GM18867 (cell line): Measurements from ENCODE around the gene IL1RAPL2.
A peak's percentile ranks its signal among the peaks of the same experiment; 100 is the strongest.
"Not testable (repeated sequence)": the region's sequence is repeated elsewhere in the genome, so short reads cannot be mapped to it uniquely, and the experiment has no call there.

Experiments used
- ATAC-seq: cut with Tn5 transposase; IDR thresholded peaks from one replicate; pipeline ENCODE4 v1.9.1; 2021; ENCODE audit warnings: mild to moderate bottlenecking, moderate library complexity; ENCODE audit not compliant: unreplicated experiment

Gene IL1RAPL2

GRCh38 chrX:104669063-104669462 lies 103.1 kb downstream of the IL1RAPL2 start:
- no peak for ATAC-seq

GRCh38 chrX:104670051-104670450 lies 104.1 kb downstream of the IL1RAPL2 start:
- ATAC-seq = no peak

GRCh38 chrX:104677517-104677916 lies 111.5 kb downstream of the IL1RAPL2 start:
- not testable (repeated sequence) for ATAC-seq

- no peak for ATAC-seq
Observed at GRCh38 chrX:104679175-104679574, 113.2 kb downstream of the IL1RAPL2 start.

GRCh38 chrX:104681214-104681613 lies 115.2 kb downstream of the IL1RAPL2 start:
- ATAC-seq = no peak

- ATAC-seq = no peak
Observed at GRCh38 chrX:104684077-104684476, 118.1 kb downstream of the IL1RAPL2 start.

GRCh38 chrX:104695593-104695992 lies 129.6 kb downstream of the IL1RAPL2 start:
- ATAC-seq = peak; percentile 79

- ATAC-seq = no peak
Observed at GRCh38 chrX:104696667-104697066, 130.7 kb downstream of the IL1RAPL2 start.

- ATAC-seq = peak; percentile 59
Observed at GRCh38 chrX:104697294-104697693, 131.3 kb downstream of the IL1RAPL2 start.

GRCh38 chrX:104707042-104707441 lies 141.0 kb downstream of the IL1RAPL2 start:
- no peak for ATAC-seq

- ATAC-seq = no peak
Observed at GRCh38 chrX:104707572-104707971, 141.6 kb downstream of the IL1RAPL2 start.

GRCh38 chrX:104712515-104712914 lies 146.5 kb downstream of the IL1RAPL2 start:
- no peak for ATAC-seq

- no peak for ATAC-seq
Observed at GRCh38 chrX:104721854-104722253, 155.9 kb downstream of the IL1RAPL2 start.

- ATAC-seq = no peak
Observed at GRCh38 chrX:104728456-104728855, 162.5 kb downstream of the IL1RAPL2 start.

- ATAC-seq = no peak
Observed at GRCh38 chrX:104742355-104742754, 176.4 kb downstream of the IL1RAPL2 start.

- ATAC-seq = no peak
Observed at GRCh38 chrX:104745152-104745551, 179.2 kb downstream of the IL1RAPL2 start.

GRCh38 chrX:104749951-104750610 lies 184.1 kb downstream of the IL1RAPL2 start:
- no peak for ATAC-seq

GRCh38 chrX:104762641-104763040 lies 196.6 kb downstream of the IL1RAPL2 start:
- no peak for ATAC-seq

GRCh38 chrX:104789784-104790183 lies 223.8 kb downstream of the IL1RAPL2 start:
- no peak for ATAC-seq

- ATAC-seq = no peak
Observed at GRCh38 chrX:104795804-104796203, 229.8 kb downstream of the IL1RAPL2 start.

- ATAC-seq = no peak
Observed at GRCh38 chrX:104803219-104803618, 237.2 kb downstream of the IL1RAPL2 start.

GRCh38 chrX:104806346-104806745 lies 240.3 kb downstream of the IL1RAPL2 start:
- no peak for ATAC-seq

GRCh38 chrX:104833401-104833800 lies 267.4 kb downstream of the IL1RAPL2 start:
- ATAC-seq = no peak
